ENCODE data around the gene SMAD5. TPM values are rescaled to one million over a fixed set of nuclear protein-coding genes. Genes with fewer than 3 reads are reported as not detected.

The SMAD5 gene
- total RNA-seq, 1 donor from 2014 or later = 51.7 TPM

DNA sequence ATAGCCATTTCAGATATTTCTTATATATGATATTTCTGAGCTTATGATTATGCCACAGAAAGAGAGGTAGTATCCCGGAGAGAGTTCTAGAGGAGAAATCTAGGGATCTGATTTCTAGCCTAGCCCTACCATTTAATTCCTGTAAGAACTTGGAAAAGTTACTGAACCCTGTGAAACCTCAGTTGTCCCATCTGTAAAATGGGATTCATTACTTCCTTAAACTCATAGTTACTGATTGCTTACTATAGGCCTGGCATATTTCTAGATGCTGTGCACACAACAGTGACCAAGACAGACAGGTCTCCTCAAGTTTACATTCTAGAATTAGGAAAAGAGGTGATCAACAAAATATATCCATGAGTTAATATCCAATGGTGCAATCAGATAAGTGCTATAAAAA, 30.8 kb upstream of the SMAD5 start:
- Mint-ChIP-seq H3K27me3 (ENCODE audit: low read depth) (peaks cover 25% of the 10 kb centered on the region), H3K36me3 (ENCODE audit: low read depth) (no peaks in the 10 kb centered on the region), H3K9me3 (ENCODE audit: low read depth) (no peaks in the 10 kb centered on the region), H3K4me3 (ENCODE audit: unreplicated experiment) (no peak overlapping the region), H3K27ac (ENCODE audit: unreplicated experiment) (no peak overlapping the region), H3K4me1 (ENCODE audit: low read depth) (no peaks in the 10 kb centered on the region)
- TF ChIP-seq, protein P1, sequence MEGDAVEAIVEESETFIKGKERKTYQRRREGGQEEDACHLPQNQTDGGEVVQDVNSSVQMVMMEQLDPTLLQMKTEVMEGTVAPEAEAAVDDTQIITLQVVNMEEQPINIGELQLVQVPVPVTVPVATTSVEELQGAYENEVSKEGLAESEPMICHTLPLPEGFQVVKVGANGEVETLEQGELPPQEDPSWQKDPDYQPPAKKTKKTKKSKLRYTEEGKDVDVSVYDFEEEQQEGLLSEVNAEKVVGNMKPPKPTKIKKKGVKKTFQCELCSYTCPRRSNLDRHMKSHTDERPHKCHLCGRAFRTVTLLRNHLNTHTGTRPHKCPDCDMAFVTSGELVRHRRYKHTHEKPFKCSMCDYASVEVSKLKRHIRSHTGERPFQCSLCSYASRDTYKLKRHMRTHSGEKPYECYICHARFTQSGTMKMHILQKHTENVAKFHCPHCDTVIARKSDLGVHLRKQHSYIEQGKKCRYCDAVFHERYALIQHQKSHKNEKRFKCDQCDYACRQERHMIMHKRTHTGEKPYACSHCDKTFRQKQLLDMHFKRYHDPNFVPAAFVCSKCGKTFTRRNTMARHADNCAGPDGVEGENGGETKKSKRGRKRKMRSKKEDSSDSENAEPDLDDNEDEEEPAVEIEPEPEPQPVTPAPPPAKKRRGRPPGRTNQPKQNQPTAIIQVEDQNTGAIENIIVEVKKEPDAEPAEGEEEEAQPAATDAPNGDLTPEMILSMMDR (IDR thresholded peaks at IDR 0.05) = no peak
- DNase-seq (ENCODE audit: low spot score) = no peak

DNA sequence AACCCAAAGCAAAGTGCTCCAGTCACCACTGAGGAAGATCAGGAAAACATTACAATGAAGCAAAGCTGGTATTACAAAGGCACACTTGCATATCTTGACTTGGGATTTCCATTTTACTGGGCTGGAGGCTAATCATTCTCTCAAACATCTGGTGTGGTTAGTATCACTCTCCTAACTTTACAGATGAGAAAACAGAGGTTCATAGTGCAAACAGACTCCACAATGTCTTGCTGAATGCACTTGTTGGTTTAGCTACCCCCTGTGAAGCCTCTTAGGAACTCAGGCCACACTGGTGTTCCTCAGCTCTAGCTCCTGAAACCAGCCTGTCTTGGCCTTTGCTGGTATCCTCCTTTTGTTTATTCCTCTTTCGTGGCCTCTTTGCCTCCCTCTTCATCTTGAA, 29.5 kb upstream of the SMAD5 start:
- no peak overlapping the region for H3K27ac Mint-ChIP-seq (ENCODE audit: unreplicated experiment)
- H3K4me1 Mint-ChIP-seq (ENCODE audit: low read depth) = no peaks in the 10 kb centered on the region
- H3K27me3 Mint-ChIP-seq (ENCODE audit: low read depth) = peaks cover 19% of the 10 kb centered on the region

DNA sequence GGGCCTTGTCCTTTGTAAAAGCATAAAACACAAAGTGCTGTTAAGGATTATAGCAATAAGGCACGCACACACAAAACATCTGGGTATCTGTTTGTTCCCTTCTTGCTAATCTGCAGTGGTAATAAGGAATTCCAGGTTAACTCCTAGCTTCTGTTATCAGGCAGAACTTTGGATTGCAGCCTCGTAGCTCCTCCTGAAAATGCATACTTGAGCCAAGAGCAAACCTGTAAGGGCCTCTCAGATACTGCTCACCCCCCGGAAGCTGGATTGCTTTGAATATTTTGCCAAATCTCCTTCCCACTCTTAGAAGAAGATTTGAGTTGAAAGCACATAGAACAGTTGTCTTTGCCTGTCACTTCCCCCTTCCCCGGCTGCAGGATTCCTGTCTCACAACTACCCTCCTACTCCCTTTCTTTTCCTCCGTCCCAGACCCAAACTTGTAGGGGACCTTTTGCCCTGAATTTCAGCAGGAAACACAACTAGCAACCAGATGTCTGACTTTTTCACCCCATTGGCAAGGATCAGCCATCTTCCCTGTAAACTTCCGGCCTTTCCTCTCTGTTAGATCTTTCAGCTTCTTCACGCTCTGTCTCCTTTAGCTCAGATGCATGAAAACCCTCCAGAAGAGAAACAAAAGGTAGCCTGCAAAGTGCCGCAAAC, 28.2 kb upstream of the SMAD5 start:
- Mint-ChIP-seq H3K36me3 (ENCODE audit: low read depth) (no peaks in the 10 kb centered on the region), H3K9me3 (ENCODE audit: low read depth) (no peaks in the 10 kb centered on the region), H3K27me3 (ENCODE audit: low read depth) (peaks cover 14% of the 10 kb centered on the region), H3K4me3 (ENCODE audit: unreplicated experiment) (no peak overlapping the region), H3K4me1 (ENCODE audit: low read depth) (no peaks in the 10 kb centered on the region), H3K27ac (ENCODE audit: unreplicated experiment) (no peak overlapping the region)
- TF ChIP-seq, protein P1 (IDR thresholded peaks at IDR 0.05) = no peak
- no peak for DNase-seq (ENCODE audit: low spot score)

More for the DNA sequence above, 29.5 kb upstream of the SMAD5 start:
- TF ChIP-seq, protein P1 (IDR thresholded peaks at IDR 0.05) = no peak
- no peak overlapping the region for H3K4me3 Mint-ChIP-seq (ENCODE audit: unreplicated experiment)
- DNase-seq (ENCODE audit: low spot score) = no peak
- H3K36me3 Mint-ChIP-seq (ENCODE audit: low read depth) = no peaks in the 10 kb centered on the region
- no peaks in the 10 kb centered on the region for H3K9me3 Mint-ChIP-seq (ENCODE audit: low read depth)

DNA sequence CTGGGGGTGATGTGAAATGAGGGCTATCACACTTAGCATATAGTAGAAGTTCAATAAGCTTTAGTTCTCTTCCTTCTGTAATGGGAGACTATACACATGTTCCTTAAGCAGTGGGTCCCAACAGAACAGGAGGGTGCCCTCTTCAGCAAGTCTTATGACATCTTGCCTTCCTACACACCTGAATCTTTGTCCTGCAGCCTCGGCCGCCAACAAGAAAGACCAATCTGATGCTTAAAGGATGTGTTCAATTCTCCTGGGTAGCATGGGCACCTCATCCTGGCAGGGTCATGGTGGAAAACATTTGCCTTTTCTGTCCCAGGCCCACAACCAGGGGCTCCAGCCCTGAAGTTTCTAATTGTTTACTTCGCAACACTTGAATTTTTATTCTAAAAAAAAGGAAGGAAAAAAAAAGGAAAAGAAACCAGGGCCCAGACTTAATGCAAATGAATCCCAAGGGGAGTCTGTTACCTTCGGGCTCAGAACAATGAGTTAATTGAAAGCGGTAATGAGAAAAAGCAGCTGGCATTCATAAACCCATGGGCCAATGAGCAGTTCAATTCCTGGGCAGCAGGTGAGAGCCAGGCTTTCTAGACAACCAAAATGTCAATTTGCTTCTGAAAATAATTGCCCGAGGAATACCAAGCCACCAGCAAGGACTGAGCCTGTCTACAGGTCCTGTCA, 26.2 kb upstream of the SMAD5 start:
- Mint-ChIP-seq H3K27me3 (ENCODE audit: low read depth) (peaks cover 7% of the 10 kb centered on the region), H3K27ac (ENCODE audit: unreplicated experiment) (no peak overlapping the region), H3K9me3 (ENCODE audit: low read depth) (no peaks in the 10 kb centered on the region), H3K4me1 (ENCODE audit: low read depth) (no peaks in the 10 kb centered on the region), H3K4me3 (ENCODE audit: unreplicated experiment) (no peak overlapping the region), H3K36me3 (ENCODE audit: low read depth) (no peaks in the 10 kb centered on the region)
- no peak for DNase-seq (ENCODE audit: low spot score)
- TF ChIP-seq, protein P1 (IDR thresholded peaks at IDR 0.05) = no peak

DNA sequence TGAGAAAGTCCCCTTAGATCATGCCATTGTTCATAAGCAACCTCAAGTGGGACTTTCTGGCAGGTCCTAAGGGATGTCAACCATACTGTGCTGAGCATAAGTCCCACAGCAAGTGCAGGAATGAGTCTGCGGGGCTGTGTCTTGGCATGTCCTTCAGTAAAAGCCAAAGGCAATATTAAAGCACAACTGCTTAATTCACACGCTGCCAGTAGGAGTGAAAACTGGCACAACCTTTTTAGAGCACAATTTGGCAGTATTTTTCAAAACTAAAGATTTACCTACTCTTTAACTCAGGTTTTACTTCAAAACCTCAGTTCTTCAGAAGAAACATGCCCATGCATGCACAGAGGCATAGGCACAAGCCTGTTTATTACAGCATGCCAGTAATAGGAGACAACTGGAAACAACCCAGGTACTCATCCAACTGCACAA, 24.4 kb upstream of the SMAD5 start:
- DNase-seq (ENCODE audit: low spot score) = no peak
- Mint-ChIP-seq H3K4me3 (ENCODE audit: unreplicated experiment) (no peak overlapping the region), H3K27ac (ENCODE audit: unreplicated experiment) (no peak overlapping the region), H3K36me3 (ENCODE audit: low read depth) (no peaks in the 10 kb centered on the region), H3K4me1 (ENCODE audit: low read depth) (no peaks in the 10 kb centered on the region), H3K27me3 (ENCODE audit: low read depth) (peaks cover 7% of the 10 kb centered on the region), H3K9me3 (ENCODE audit: low read depth) (no peaks in the 10 kb centered on the region)
- TF ChIP-seq, protein P1 (IDR thresholded peaks at IDR 0.05) = no peak
